ENCODE data around the gene TENM4.

Gene TENM4

DNA sequence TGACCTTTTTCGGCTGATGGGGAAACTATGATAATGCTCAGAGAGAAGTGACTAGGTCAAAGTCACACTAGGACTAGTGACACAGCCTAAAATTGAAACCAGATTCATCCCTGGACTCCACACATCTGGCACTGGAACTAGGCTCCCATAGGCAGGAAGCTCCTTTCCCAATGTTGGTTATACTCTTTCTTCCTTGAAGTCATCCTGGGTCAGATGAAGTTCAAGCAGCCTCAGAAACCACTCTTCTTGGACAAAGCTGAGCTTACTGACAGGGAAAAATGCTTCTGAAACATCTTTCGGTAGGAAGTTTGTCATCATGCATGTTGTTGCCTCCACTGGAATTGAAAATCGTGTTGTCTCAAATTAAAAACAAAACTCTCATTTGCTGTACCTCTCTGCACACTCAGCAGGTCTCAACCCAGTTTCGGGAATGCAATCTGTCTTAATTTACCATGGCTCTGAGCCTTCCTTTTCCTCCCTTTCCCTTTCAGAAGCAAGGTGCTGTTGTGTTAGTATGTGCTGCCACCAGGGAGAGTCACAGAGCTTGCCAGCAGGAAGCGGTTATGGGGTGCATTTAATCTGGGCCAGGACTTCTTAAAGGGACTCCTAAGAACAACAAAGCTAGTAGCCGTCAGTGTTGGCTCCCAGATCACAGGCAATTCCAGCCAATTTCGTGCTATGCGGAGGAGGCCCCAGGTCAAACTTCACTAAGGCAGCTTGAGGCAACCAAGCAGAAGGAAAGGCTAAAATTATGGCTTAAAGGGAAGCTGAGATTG is 384.8 kb downstream of the TENM4 start:
- in situ Hi-C loops (cut with MboI; ENCODE audit: low pct_unique_long_range_greater_than_20kb, low sequenced_read_pairs, unreplicated experiment) = no loop called here
- DNase-seq (ENCODE audit: low spot score) = no peak
- TF ChIP-seq, protein P1, sequence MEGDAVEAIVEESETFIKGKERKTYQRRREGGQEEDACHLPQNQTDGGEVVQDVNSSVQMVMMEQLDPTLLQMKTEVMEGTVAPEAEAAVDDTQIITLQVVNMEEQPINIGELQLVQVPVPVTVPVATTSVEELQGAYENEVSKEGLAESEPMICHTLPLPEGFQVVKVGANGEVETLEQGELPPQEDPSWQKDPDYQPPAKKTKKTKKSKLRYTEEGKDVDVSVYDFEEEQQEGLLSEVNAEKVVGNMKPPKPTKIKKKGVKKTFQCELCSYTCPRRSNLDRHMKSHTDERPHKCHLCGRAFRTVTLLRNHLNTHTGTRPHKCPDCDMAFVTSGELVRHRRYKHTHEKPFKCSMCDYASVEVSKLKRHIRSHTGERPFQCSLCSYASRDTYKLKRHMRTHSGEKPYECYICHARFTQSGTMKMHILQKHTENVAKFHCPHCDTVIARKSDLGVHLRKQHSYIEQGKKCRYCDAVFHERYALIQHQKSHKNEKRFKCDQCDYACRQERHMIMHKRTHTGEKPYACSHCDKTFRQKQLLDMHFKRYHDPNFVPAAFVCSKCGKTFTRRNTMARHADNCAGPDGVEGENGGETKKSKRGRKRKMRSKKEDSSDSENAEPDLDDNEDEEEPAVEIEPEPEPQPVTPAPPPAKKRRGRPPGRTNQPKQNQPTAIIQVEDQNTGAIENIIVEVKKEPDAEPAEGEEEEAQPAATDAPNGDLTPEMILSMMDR (IDR thresholded peaks at IDR 0.05; ENCODE audit: extremely low read depth, insufficient read depth, missing control alignments) = no peak

GRCh38 chr11:79054636-79055035 is 386.2 kb downstream of the TENM4 start:
- in situ Hi-C loops (cut with MboI; ENCODE audit: low pct_unique_long_range_greater_than_20kb, low sequenced_read_pairs, unreplicated experiment) = no loop called here
- TF ChIP-seq, protein P1 (IDR thresholded peaks at IDR 0.05; ENCODE audit: extremely low read depth, insufficient read depth, missing control alignments) = no peak
- no peak for DNase-seq (ENCODE audit: low spot score)

- no peak for DNase-seq (ENCODE audit: low spot score)
- in situ Hi-C loops (cut with MboI; ENCODE audit: low pct_unique_long_range_greater_than_20kb, low sequenced_read_pairs, unreplicated experiment) = no loop called here
- TF ChIP-seq, protein P1 (IDR thresholded peaks at IDR 0.05; ENCODE audit: extremely low read depth, insufficient read depth, missing control alignments) = peak; percentile 35
Measured at GRCh38 chr11:79052544-79052943, 388.3 kb downstream of the TENM4 start.

DNA sequence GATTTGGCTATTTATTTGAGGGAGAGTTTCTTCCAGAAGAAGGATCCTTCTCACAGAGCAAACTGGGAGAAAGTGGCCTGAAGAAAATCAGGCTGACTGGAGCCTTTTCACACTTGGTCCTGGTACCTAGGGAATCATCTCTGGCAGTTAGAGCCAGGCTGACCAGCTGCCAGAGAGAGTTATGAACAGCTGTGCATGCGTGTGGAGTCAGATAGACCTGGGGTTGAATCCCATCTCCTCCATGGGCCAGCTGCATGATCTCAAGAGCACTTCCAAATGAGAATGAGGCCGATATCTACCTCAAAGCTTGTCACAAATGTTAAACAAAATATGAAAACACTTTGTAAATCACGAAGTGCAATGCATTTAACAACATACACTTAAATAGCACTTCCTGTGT is 390.0 kb downstream of the TENM4 start:
- DNase-seq (ENCODE audit: low spot score) = no peak
- TF ChIP-seq, protein P1 (IDR thresholded peaks at IDR 0.05; ENCODE audit: extremely low read depth, insufficient read depth, missing control alignments) = no peak
- in situ Hi-C loops (cut with MboI; ENCODE audit: low pct_unique_long_range_greater_than_20kb, low sequenced_read_pairs, unreplicated experiment) = no loop called here

GRCh38 chr11:79049741-79050179 is 391.1 kb downstream of the TENM4 start:
- in situ Hi-C loops (cut with MboI; ENCODE audit: low pct_unique_long_range_greater_than_20kb, low sequenced_read_pairs, unreplicated experiment) = no loop called here

GRCh38 chr11:79047980-79048379 is 392.9 kb downstream of the TENM4 start:
- TF ChIP-seq, protein P1 (IDR thresholded peaks at IDR 0.05; ENCODE audit: extremely low read depth, insufficient read depth, missing control alignments) = no peak
- DNase-seq (ENCODE audit: low spot score) = no peak
- in situ Hi-C loops (cut with MboI; ENCODE audit: low pct_unique_long_range_greater_than_20kb, low sequenced_read_pairs, unreplicated experiment) = no loop called here

More at GRCh38 chr11:79049741-79050179, 391.1 kb downstream of the TENM4 start:
- no peak for DNase-seq (ENCODE audit: low spot score)
- TF ChIP-seq, protein P1 (IDR thresholded peaks at IDR 0.05; ENCODE audit: extremely low read depth, insufficient read depth, missing control alignments) = no peak
